A673 (cell line): ENCODE results near the gene BTBD2. TPM values are rescaled to one million over a fixed set of nuclear protein-coding genes. Genes with fewer than 3 reads are reported as not detected.
A peak's percentile ranks its signal among the peaks of the same experiment; 100 is the strongest.

ENCODE experiments used
- BruUV-seq: library from RNA; stranded (reverse); fragments of 400-500 nt; replicated peaks from 2 replicates; lab custom pipeline; 2021; lab: Mats Ljungman, UMichigan
- CTCF ChIA-PET: fragments of 300-600 bp; sonication (Branson Sonifier 250); formaldehyde crosslinking; loops from one replicate; lab custom pipeline; 2022; ENCODE audit warnings: antibody characterized with exemption; lab: Charles Lee
- POLR2A ChIA-PET: fragments of 300-600 bp; sonication (Branson Sonifier 250); formaldehyde crosslinking; loops from one replicate; lab custom pipeline; 2022; ENCODE audit warnings: antibody characterized with exemption; ENCODE audit not compliant: low non-redundant PET; lab: Charles Lee
- DNase-seq: peaks from one replicate; pipeline ENCODE4 v3.0.0-alpha.2; 2015; ENCODE audit warnings: low spot score
- H3K27ac ChIP-seq: fragments of 200-600 bp; sonication (generic); 2 replicates; pipeline ENCODE4 v1.5.1; 2016; ENCODE audit warnings: mixed run types, low read depth, mild to moderate bottlenecking, mixed read lengths, antibody characterized with exemption, low read length; ENCODE audit not compliant: poor library complexity, severe bottlenecking
- H3K27me3 ChIP-seq: fragments of 200-600 bp; sonication (generic); replicated peaks from 2 replicates; pipeline ENCODE4 v1.6.1; 2017; ENCODE audit warnings: mixed run types, low read depth, mild to moderate bottlenecking, mixed read lengths, antibody characterized with exemption, low read length; ENCODE audit not compliant: insufficient read depth, poor library complexity
- H3K36me3 ChIP-seq: fragments of 200-600 bp; sonication (generic); 2 replicates; pipeline ENCODE4 v1.6.1; 2016; ENCODE audit warnings: mixed run types, mild to moderate bottlenecking, mixed read lengths, antibody characterized with exemption, low read length; ENCODE audit not compliant: insufficient read depth, poor library complexity, severe bottlenecking
- H3K4me1 ChIP-seq: fragments of 200-600 bp; sonication (generic); 2 replicates; pipeline ENCODE4 v1.6.1; 2017; ENCODE audit warnings: mixed run types, mild to moderate bottlenecking, mixed read lengths, antibody characterized with exemption, low read length; ENCODE audit not compliant: insufficient read depth, poor library complexity, severe bottlenecking
- H3K4me3 ChIP-seq: fragments of 200-600 bp; sonication (generic); 2 replicates; pipeline ENCODE4 v1.5.1; 2016; ENCODE audit warnings: low read depth, mixed run types, mild to moderate bottlenecking, mixed read lengths, low read length; ENCODE audit not compliant: poor library complexity, severe bottlenecking
- H3K9me3 ChIP-seq: fragments of 200-600 bp; sonication (generic); 2 replicates; pipeline ENCODE4 v1.6.1; 2016; ENCODE audit warnings: mixed run types, low read depth, mild to moderate bottlenecking, mixed read lengths, antibody characterized with exemption, low read length; ENCODE audit not compliant: poor library complexity, severe bottlenecking
- EZH2 ChIP-seq: fragments of 200-600 bp; sonication (generic); IDR thresholded peaks from 2 replicates; pipeline ENCODE4 v1.6.1; 2017; ENCODE audit warnings: borderline replicate concordance, low read depth, mild to moderate bottlenecking, mixed read lengths, antibody characterized with exemption, low read length; ENCODE audit not compliant: poor library complexity, severe bottlenecking
- intact Hi-C: fragments of 100-400 bp; cut with micrococcal nuclease; formaldehyde crosslinking; loops from one replicate; pipeline ENCODE4 v1.10.0; 2022; ENCODE audit not compliant: unreplicated experiment
- total RNA-seq: library from RNA; stranded (reverse); gene quantifications from 2 replicates; pipeline ENCODE4 v1.2.3, GENCODE V29; 2021
- TF ChIP-seq, protein P1 (sequence below): fragments of 300-800, 200-600 bp; sonication (generic); conservative IDR thresholded peaks from 2 replicates; pipeline ENCODE4 v1.5.1; 2017; ENCODE audit warnings: low read depth, mild to moderate bottlenecking, antibody characterized with exemption, low read length, moderate library complexity, mixed read lengths

Gene BTBD2
- total RNA-seq, 1 experiment from 2014 or later = 91.7 TPM

GRCh38 chr19:1980091-1980808 is 35.3 kb downstream of the BTBD2 start:
- Histone ChIP-seq H3K9me3 (no peaks in the 10 kb centered on the region), H3K36me3 (peaks cover 61% of the 10 kb centered on the region), H3K4me1 (no peaks in the 10 kb centered on the region), H3K27me3 (no peaks in the 10 kb centered on the region), H3K27ac (no peak overlapping the region), H3K4me3 (no peak overlapping the region)
- ChIA-PET POLR2A (no interaction called here), CTCF (no interaction called here)
- intact Hi-C loops = no loop called here
- TF ChIP-seq, protein P1, sequence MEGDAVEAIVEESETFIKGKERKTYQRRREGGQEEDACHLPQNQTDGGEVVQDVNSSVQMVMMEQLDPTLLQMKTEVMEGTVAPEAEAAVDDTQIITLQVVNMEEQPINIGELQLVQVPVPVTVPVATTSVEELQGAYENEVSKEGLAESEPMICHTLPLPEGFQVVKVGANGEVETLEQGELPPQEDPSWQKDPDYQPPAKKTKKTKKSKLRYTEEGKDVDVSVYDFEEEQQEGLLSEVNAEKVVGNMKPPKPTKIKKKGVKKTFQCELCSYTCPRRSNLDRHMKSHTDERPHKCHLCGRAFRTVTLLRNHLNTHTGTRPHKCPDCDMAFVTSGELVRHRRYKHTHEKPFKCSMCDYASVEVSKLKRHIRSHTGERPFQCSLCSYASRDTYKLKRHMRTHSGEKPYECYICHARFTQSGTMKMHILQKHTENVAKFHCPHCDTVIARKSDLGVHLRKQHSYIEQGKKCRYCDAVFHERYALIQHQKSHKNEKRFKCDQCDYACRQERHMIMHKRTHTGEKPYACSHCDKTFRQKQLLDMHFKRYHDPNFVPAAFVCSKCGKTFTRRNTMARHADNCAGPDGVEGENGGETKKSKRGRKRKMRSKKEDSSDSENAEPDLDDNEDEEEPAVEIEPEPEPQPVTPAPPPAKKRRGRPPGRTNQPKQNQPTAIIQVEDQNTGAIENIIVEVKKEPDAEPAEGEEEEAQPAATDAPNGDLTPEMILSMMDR = no peak
- no peak for TF ChIP-seq EZH2
- no peak for DNase-seq
- TSS peak; percentile 48 for BruUV-seq

GRCh38 chr19:1979642-1980041 is 35.9 kb downstream of the BTBD2 start:
- ChIA-PET POLR2A (interaction anchor here (0.7 kb wide), 1 partner anchor 43 kb away, joined by 3 read pairs; no protein-coding TSS in a partner anchor), CTCF (no interaction called here)
- TF ChIP-seq, protein P1 = no peak
- TF ChIP-seq EZH2 = no peak
- Histone ChIP-seq H3K27me3 (no peaks in the 10 kb centered on the region), H3K4me3 (no peak overlapping the region), H3K27ac (no peak overlapping the region), H3K36me3 (peaks cover 58% of the 10 kb centered on the region), H3K9me3 (no peaks in the 10 kb centered on the region), H3K4me1 (no peaks in the 10 kb centered on the region)
- DNase-seq = no peak
- BruUV-seq = no TSS peak
- intact Hi-C loops = no loop called here

GRCh38 chr19:1979017-1979416 is 36.5 kb downstream of the BTBD2 start:
- ChIA-PET CTCF (no interaction called here), POLR2A (interaction anchor here (0.7 kb wide), 1 partner anchor 42 kb away, joined by 3 read pairs; no protein-coding TSS in a partner anchor)
- Histone ChIP-seq H3K27ac (no peak overlapping the region), H3K36me3 (peaks cover 58% of the 10 kb centered on the region), H3K27me3 (no peaks in the 10 kb centered on the region), H3K4me3 (no peak overlapping the region), H3K9me3 (no peaks in the 10 kb centered on the region), H3K4me1 (no peaks in the 10 kb centered on the region)
- BruUV-seq = no TSS peak
- intact Hi-C loops = no loop called here
- TF ChIP-seq, protein P1 = no peak
- TF ChIP-seq EZH2 = no peak
- no peak for DNase-seq
